ENCODE measurements around the gene ESPNL. TPM values are rescaled to one million over a fixed set of nuclear protein-coding genes. Genes with fewer than 3 reads are reported as not detected.

ESPNL gene
- total and polyA plus RNA-seq, 2 of the 4 experiments (the other 2 are of a cell fraction) = 2.0 TPM

DNA sequence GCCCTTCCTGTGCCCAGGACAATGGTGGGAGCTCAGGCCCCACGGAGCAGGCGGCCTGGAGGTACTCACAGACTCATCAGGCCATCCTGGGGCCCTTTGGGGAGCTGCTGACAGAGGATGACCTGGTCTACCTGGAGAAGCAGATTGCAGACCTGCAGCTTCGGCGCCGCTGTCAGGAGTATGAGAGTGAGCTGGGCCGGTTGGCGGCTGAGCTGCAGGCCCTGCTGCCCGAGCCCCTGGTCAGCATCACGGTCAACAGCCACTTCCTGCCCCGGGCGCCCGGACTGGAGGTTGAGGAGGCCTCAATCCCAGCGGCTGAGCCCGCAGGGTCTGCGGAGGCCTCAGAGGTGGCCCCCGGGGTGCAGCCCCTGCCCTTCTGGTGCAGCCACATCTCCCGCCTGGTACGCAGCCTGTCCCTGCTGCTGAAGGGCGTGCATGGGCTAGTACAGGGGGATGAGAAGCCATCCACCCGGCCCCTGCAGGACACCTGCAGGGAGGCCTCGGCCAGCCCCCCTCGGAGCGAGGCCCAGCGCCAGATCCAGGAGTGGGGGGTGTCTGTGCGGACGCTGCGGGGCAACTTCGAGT, 30.1 kb downstream of the ESPNL start:
- TF ChIP-seq MAZ (IDR thresholded peaks at IDR 0.05; ENCODE audit: borderline replicate concordance, low read depth, low read length) = no peak
- TF ChIP-seq, protein P1, sequence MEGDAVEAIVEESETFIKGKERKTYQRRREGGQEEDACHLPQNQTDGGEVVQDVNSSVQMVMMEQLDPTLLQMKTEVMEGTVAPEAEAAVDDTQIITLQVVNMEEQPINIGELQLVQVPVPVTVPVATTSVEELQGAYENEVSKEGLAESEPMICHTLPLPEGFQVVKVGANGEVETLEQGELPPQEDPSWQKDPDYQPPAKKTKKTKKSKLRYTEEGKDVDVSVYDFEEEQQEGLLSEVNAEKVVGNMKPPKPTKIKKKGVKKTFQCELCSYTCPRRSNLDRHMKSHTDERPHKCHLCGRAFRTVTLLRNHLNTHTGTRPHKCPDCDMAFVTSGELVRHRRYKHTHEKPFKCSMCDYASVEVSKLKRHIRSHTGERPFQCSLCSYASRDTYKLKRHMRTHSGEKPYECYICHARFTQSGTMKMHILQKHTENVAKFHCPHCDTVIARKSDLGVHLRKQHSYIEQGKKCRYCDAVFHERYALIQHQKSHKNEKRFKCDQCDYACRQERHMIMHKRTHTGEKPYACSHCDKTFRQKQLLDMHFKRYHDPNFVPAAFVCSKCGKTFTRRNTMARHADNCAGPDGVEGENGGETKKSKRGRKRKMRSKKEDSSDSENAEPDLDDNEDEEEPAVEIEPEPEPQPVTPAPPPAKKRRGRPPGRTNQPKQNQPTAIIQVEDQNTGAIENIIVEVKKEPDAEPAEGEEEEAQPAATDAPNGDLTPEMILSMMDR (conservative IDR thresholded peaks at IDR 0.05; ENCODE audit: low read depth, low read length) = no peak
- no peak for TF ChIP-seq CHD1 (IDR thresholded peaks at IDR 0.05; ENCODE audit: low read depth, low read length)
- TF ChIP-seq MXI1 (IDR thresholded peaks at IDR 0.05; ENCODE audit: borderline replicate concordance, low read depth, low read length) = no peak
- TF ChIP-seq, protein P2, sequence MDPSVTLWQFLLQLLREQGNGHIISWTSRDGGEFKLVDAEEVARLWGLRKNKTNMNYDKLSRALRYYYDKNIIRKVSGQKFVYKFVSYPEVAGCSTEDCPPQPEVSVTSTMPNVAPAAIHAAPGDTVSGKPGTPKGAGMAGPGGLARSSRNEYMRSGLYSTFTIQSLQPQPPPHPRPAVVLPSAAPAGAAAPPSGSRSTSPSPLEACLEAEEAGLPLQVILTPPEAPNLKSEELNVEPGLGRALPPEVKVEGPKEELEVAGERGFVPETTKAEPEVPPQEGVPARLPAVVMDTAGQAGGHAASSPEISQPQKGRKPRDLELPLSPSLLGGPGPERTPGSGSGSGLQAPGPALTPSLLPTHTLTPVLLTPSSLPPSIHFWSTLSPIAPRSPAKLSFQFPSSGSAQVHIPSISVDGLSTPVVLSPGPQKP (IDR thresholded peaks at IDR 0.05; ENCODE audit: borderline replicate concordance, low read depth, low read length) = no peak
- no peak for TF ChIP-seq RAD21 (IDR thresholded peaks at IDR 0.05; ENCODE audit: low read length)
- TF ChIP-seq MAFK (IDR thresholded peaks at IDR 0.05; ENCODE audit: low read depth, low read length) = no peak
- no peak for TF ChIP-seq BHLHE40 (IDR thresholded peaks at IDR 0.05; ENCODE audit: low read depth, low read length)
- no peak for TF ChIP-seq RCOR1 (IDR thresholded peaks at IDR 0.05; ENCODE audit: insufficient replicate concordance, low read length)
- TF ChIP-seq POLR2A (IDR thresholded peaks at IDR 0.05; ENCODE audit: low read depth, low read length) = no peak
- no peak for TF ChIP-seq CEBPB (IDR thresholded peaks at IDR 0.05; ENCODE audit: low read depth, low read length)
- no peak for TF ChIP-seq USF2 (IDR thresholded peaks at IDR 0.05; ENCODE audit: low read depth, low read length)
- no peak for TF ChIP-seq NFE2L2 (IDR thresholded peaks at IDR 0.05; ENCODE audit: low read depth, low read length)
- Histone ChIP-seq H3K4me2 (ENCODE audit: low read depth, low read length) (no peak overlapping the region), H2AFZ (replicated peaks; ENCODE audit: low read length, poor library complexity) (no peak overlapping the region), H3K4me1 (ENCODE audit: control insufficient read depth, insufficient read depth, low read length) (peaks cover 6% of the 10 kb centered on the region), H3K4me3 (ENCODE audit: insufficient read depth, low read depth, low read length) (no peak overlapping the region), H3K4ac (ENCODE audit: low read depth, low read length) (no peak overlapping the region), H3K14ac (replicated peaks; ENCODE audit: low read depth, low read length) (no peak overlapping the region), H2AK9ac (replicated peaks; ENCODE audit: low read depth, low read length, poor library complexity) (no peak overlapping the region), H3K9me1 (ENCODE audit: insufficient read depth, low read length) (no peaks in the 10 kb centered on the region; the same call in 1 of the 2 replicates), H3K27ac (ENCODE audit: insufficient read depth, low read length) (no peak overlapping the region), H4K8ac (ENCODE audit: low read depth in 2 of 2, low read length in 2 of 2) (no peak overlapping the region), H3K23ac (ENCODE audit: low read depth, low read length) (no peak overlapping the region), H3K9me3 (ENCODE audit: control insufficient read depth, insufficient read depth, low read length) (no peaks in the 10 kb centered on the region), H2BK15ac (ENCODE audit: low read depth, low read length) (no peak overlapping the region), H3K36me3 (ENCODE audit: control insufficient read depth, insufficient read depth, low read length) (no peaks in the 10 kb centered on the region), H3K56ac (ENCODE audit: extremely low read depth, insufficient read depth, low read length) (no peak overlapping the region), H3K27me3 (ENCODE audit: control insufficient read depth, insufficient read depth, low read length) (no peaks in the 10 kb centered on the region), H4K5ac (ENCODE audit: low read depth, low read length) (no peak overlapping the region), H2AK5ac (ENCODE audit: low read depth, low read length) (no peak overlapping the region), H3K18ac (ENCODE audit: low read depth, low read length) (no peak overlapping the region), H4K20me1 (ENCODE audit: insufficient read depth, low read length) (no peaks in the 10 kb centered on the region), H2BK120ac (ENCODE audit: low read depth, low read length) (no peak overlapping the region), H3K9ac (ENCODE audit: low read depth, low read length) (no peak overlapping the region), H2BK20ac (ENCODE audit: low read depth, low read length) (no peak overlapping the region), H2BK5ac (ENCODE audit: low read depth, low read length, poor library complexity, severe bottlenecking) (no peak overlapping the region), H3K79me1 (ENCODE audit: low read depth in 1 of 2, low read length in 2 of 2) (no peaks in the 10 kb centered on the region), H4K91ac (ENCODE audit: insufficient read depth, low read depth, low read length) (no peak overlapping the region)
- DNase-seq (no peak), ATAC-seq (ENCODE audit: low read depth) (no peak)
- ChIA-PET CTCF (no interaction called here), POLR2A (ENCODE audit: unreplicated experiment) (no interaction called here)
- in situ Hi-C loops (cut with MboI; ENCODE audit: low sequenced_read_pairs) (no loop called here), intact Hi-C loops (cut with micrococcal nuclease) (no loop called here), dilution Hi-C loops (cut with HindIII; ENCODE audit: low sequenced_read_pairs, unreplicated experiment) (no loop called here)
- no TSS peak for BruUV-seq (replicated peaks)
- WGBS, 2 experiments (ENCODE audit: extremely low coverage in 2 of 2, insufficient read length in 1 of 2) = 86% methylated on average over 25 of the region's 28 CpGs; no CpG with 5 or more reads in 1 of the 2 experiments

Measured in IMR-90 (cell line).